Central memory CD4-positive, alpha-beta T cell (primary cell): Measurements from ENCODE around the gene ZNF804B.

Source experiments
- DNase-seq: peaks from one replicate; pipeline ENCODE4 v3.0.0; 2022

ZNF804B gene

GRCh38 chr7:89316584-89317251 lies 557.2 kb downstream of the ZNF804B start:
- DNase-seq: no peak

GRCh38 chr7:89332026-89332425 lies 572.5 kb downstream of the ZNF804B start:
- DNase-seq: no peak

DNA sequence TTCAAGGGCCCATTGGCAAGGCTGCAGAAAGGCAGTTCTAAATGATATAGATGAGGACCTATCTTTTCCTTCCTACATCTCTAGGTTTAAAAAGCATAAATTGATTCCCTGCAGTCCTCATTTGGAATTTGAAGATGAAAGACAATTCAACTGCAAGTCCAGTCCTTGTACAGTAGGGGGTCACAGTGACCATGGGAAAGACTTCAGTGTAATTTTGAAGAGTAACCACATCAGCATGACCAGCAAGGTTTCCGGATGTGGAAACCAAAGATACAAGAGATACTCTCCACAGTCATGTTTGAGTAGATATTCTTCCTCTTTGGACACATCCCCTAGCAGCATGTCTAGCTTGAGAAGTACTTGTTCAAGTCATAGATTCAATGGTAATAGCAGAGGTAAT lies 575.3 kb downstream of the ZNF804B start:
- no peak for DNase-seq

GRCh38 chr7:89335490-89335889 lies 576.0 kb downstream of the ZNF804B start:
- no peak for DNase-seq

DNA sequence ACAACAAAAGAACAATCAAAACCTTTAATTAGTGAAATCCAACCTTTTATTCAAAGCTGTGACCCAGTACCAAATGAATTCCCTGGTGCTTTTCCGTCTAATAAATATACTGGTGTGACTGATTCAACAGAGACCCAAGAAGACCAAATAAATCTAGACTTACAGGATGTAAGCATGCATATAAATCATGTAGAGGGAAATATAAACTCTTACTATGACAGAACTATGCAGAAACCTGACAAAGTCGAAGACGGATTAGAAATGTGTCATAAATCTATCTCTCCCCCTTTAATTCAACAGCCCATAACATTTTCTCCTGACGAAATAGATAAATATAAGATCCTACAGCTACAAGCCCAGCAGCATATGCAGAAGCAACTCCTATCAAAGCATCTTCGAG lies 576.6 kb downstream of the ZNF804B start:
- DNase-seq: no peak

DNA sequence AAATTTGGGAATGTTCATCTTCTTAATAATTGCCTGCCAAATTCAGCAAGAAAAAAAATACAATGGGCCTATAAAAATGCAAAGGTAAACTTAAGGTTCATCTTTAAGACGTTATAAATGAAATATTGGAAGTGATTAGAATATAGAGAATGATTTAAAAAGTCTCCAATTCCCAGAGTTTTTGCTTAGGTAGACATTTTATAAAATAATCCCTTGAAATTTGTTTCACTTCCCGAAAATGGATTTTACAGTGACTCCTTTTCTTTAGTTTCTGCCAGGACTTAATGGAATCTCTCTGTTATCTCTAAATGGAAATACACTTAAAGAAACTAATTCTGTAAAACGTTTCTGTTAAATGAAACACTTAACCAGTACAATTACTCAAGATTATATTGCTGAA lies 580.2 kb downstream of the ZNF804B start:
- no peak for DNase-seq

- DNase-seq: no peak
These were observed 597.6 kb downstream of the ZNF804B start for GRCh38 chr7:89357121-89357520.

DNA sequence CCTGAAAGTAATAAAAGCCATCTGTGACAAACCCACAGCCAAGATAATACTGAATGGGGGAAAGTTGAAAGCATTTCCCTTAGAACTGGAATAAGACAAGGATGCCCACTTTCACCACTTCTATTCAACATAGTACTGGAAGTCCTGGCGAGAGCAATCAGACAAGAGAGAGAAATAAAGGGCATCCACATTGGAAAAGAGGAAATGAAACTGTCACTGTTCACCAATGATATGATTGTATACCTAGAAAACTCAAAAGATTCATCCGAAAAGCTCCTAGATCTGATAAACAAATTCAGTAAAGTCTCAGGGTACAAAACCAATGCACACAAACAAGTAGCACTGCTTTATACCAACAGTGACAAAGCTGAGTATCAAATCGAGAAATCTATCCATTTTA lies 617.7 kb downstream of the ZNF804B start:
- DNase-seq: no peak

DNA sequence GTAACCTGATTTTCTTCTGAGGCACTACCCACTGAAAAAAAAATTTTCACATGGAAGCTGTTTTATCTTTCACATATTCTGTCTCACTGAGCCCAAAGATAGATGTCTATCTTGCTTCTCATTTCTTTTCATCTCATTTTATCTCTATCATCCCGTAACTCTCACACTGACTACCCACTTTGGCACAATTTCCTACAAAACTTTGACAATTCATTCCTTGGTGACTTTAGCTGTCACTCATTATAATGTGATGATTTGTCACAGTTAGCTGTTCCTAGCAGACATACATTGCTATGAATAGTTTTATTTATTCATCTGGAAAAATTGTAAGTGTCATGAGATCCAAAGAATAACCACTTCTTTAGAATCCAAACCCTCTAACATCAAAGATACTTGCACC lies 625.9 kb downstream of the ZNF804B start:
- no peak for DNase-seq
